Pancreas (tissue), 10 donors: ENCODE results near the gene GABBR1. TPM values are rescaled to one million over a fixed set of nuclear protein-coding genes. Genes with fewer than 3 reads are reported as not detected.

ENCODE experiments used
- ATAC-seq, 4 donors: fragments of 200-7000 bp; cut with Tn5 transposase; one replicate each; pipeline versions ENCODE4 v1.8.0 to v1.9.1; 2020; ENCODE audit warnings: mild to moderate bottlenecking in 4 of 4, moderate library complexity in 4 of 4
- DNase-seq, 6 donors: peaks; one replicate each; pipeline ENCODE4 v3.0.0-alpha.2; 2020
- FAIRE-seq: peaks from 2 replicates; lab custom pipeline; 2012; peaks lifted over from hg19 to GRCh38; lab: Jason Lieb, UNC
- H3K27ac ChIP-seq, 4 donors: fragments of 200-600 bp; sonication (generic); 1 replicate in 3 of 4; 2 replicates in 1 of 4; pipeline versions ENCODE4 v1.5.0 to v1.8.0; 2020
- H3K27me3 ChIP-seq, 4 donors: fragments of 200-600 bp; one replicate each; pipeline ENCODE4 v1.8.0; 2021
- H3K36me3 ChIP-seq, 3 donors: fragments of 200-600 bp; sonication (generic) in 1 of 3; one replicate each; pipeline versions ENCODE4 v1.5.0 to v1.8.0; 2020 to 2021
- H3K4me1 ChIP-seq, 3 donors: fragments of 200-600 bp; one replicate each; pipeline ENCODE4 v1.8.0; 2021
- H3K4me3 ChIP-seq, 4 donors: fragments of 200-600 bp; sonication (generic) in 2 of 4; one replicate each; pipeline versions ENCODE4 v1.5.0 to v1.8.0; 2020 to 2021
- H3K9me3 ChIP-seq, 4 donors: fragments of 200-600 bp; one replicate each; pipeline ENCODE4 v1.8.0; 2021
- CTCF ChIP-seq, 4 donors: fragments of 200-600 bp; sonication (generic) in 3 of 4; IDR thresholded peaks; one replicate each; pipeline versions ENCODE4 v1.5.0 to v1.8.0; 2021; ENCODE audit warnings: antibody characterized with exemption in 4 of 4
- WGBS, 2 donors: extraction: QIAGEN DNeasy Blood & Tissue Kit; methylation state at CpG; one replicate each; pipeline ENCODE4 v1.1.7; 2013; 5-methylcytosine and 5-hydroxymethylcytosine counted together
- intact Hi-C, 3 donors: fragments of 100-400 bp; cut with DNase I; formaldehyde crosslinking; loops; one replicate each; pipeline versions ENCODE4 v1.11.1 to v1.14.2; 2022
- polyA plus RNA-seq, 2 donors: library from polyadenylated mRNA; stranded (reverse); fragments of 200-250 nt; gene quantifications; one replicate each; pipeline ENCODE4 v1.2.3, GENCODE V29; 2013
- total RNA-seq, 6 donors: library from RNA; stranded (reverse); fragmentation: NEBNext Ultra II Directional in 4 of 6; extraction: Animal tissue kit (Norgen Biotek cat#: 25700) in 4 of 6; gene quantifications; one replicate each; pipeline versions ENCODE4 v1.2.1 to v1.2.4, GENCODE V29; 2021 to 2023
- donor health status: healthy with polysubstance abuse.
- donor health status: DM: no; HTN: no; CAD: no; lungs with moderate emphysema.
- donor health status: DM: no; HTN: no; CAD: no.
- donor health status: control.
- donor health status: control.
- donor health status: Bipolar disorder and iron deficiency.
- donor health status: DM: yes; HTN: yes; CAD: no.
- donor health status: DM: no; HTN: no; CAD: no.
- donor health status: DM: no; HTN: no; CAD: no.
- donor health status: DM: yes; HTN: yes; CAD: no.

The GABBR1 gene
- total and polyA plus RNA-seq, 8 donors: 5.2 to 26.7 (median 8.7) TPM

GRCh38 chr6:29633534-29633905, 537 bp upstream of the GABBR1 start:
- Histone ChIP-seq H3K4me3 (peak overlapping the region; percentile 47 to 73 (median 59)), H3K27ac (no peak overlapping the region), H3K9me3 (no peaks in the 10 kb centered on the region), H3K27me3 (no peaks in the 10 kb centered on the region), H3K4me1 (peaks cover 3 to 12% (median 7%) of the 10 kb centered on the region in 3 donors), H3K36me3 (no peaks in the 10 kb centered on the region)
- FAIRE-seq: no peak
- DNase-seq: no peak
- TF ChIP-seq CTCF (IDR thresholded peaks at IDR 0.05): no peak
- 12 to 13% methylated on average over 9 of the region's 9 CpGs for WGBS, 2 donors
- ATAC-seq: peak; percentile 1 to 9 (median 6)
- intact Hi-C loops: no loop called here

GRCh38 chr6:29631860-29632731, 887 bp downstream of the GABBR1 start:
- no peak for TF ChIP-seq CTCF (IDR thresholded peaks at IDR 0.05)
- DNase-seq (peak; percentile 34 to 82 (median 56)), ATAC-seq (peak; percentile 14 to 34 (median 23)), FAIRE-seq (no peak)
- peak overlapping the region; percentile 47 to 73 (median 59) for H3K4me3 ChIP-seq
- H3K36me3 ChIP-seq: no peaks in the 10 kb centered on the region
- H3K27me3 ChIP-seq: no peaks in the 10 kb centered on the region
- intact Hi-C loops: no loop called here
- WGBS, 2 donors: 5 to 6% methylated on average over 35 to 50 of the region's 53 CpGs
- peak overlapping the region in 1 of 4 donors; percentile 17 for H3K27ac ChIP-seq
- H3K4me1 ChIP-seq: peaks cover 3 to 12% (median 7%) of the 10 kb centered on the region in 3 donors
- no peaks in the 10 kb centered on the region for H3K9me3 ChIP-seq

GRCh38 chr6:29631209-29631810, 1.7 kb downstream of the GABBR1 start:
- DNase-seq (peak in 1 of 6 donors; percentile 27), FAIRE-seq (no peak), ATAC-seq (no peak)
- TF ChIP-seq CTCF (IDR thresholded peaks at IDR 0.05): no peak
- no peaks in the 10 kb centered on the region for H3K27me3 ChIP-seq
- no peak overlapping the region for H3K4me3 ChIP-seq
- peaks cover 3 to 12% (median 7%) of the 10 kb centered on the region in 3 donors for H3K4me1 ChIP-seq
- H3K36me3 ChIP-seq: no peaks in the 10 kb centered on the region
- H3K9me3 ChIP-seq: no peaks in the 10 kb centered on the region
- 79 to 83% methylated on average over 14 of the region's 14 CpGs for WGBS, 2 donors
- intact Hi-C loops: no loop called here
- H3K27ac ChIP-seq: no peak overlapping the region

DNA sequence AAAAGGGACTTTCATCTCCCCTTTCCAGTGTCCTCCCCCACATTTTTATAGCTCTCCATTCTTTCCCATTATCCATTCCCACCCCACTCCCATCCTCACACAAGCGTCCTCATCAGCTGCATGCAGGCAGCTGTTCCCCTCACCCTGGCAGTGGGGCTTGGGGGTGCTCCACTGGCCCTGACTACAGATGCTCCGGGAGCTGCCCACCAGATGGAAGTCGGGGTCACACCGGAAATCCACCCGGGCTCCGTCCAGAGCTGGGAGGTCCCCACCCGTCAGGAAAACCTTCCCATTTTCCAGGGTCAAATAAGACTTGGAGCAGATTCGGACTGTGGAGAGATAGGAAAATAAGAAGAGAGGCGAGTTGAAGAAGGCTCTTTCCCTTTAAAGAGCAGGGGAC, 2.7 kb downstream of the GABBR1 start:
- FAIRE-seq (no peak), DNase-seq (no peak), ATAC-seq (no peak)
- H3K4me1 ChIP-seq: peaks cover 3 to 12% (median 7%) of the 10 kb centered on the region in 3 donors
- no peak overlapping the region for H3K4me3 ChIP-seq
- H3K27ac ChIP-seq: no peak overlapping the region
- intact Hi-C loops: no loop called here
- no peaks in the 10 kb centered on the region for H3K36me3 ChIP-seq
- WGBS, 2 donors: 84% methylated on average over 9 of the region's 9 CpGs
- H3K9me3 ChIP-seq: no peaks in the 10 kb centered on the region
- H3K27me3 ChIP-seq: no peaks in the 10 kb centered on the region
- no peak for TF ChIP-seq CTCF (IDR thresholded peaks at IDR 0.05)
